NCI-H187 (cell line): ENCODE results near the gene SH3PXD2B.
"Not testable (repeated sequence)": the region's sequence is repeated elsewhere in the genome, so short reads cannot be mapped to it uniquely, and the experiment has no call there.

Source experiments
- DNase-seq, 2 experiments: peaks; one replicate each; lab custom pipeline; 2025; lab: John Stamatoyannopoulos, UW

The SH3PXD2B gene

GRCh38 chr5:172294831-172295230 lies 159.5 kb downstream of the SH3PXD2B start:
- DNase-seq: no peak

- DNase-seq: no peak
Observed at GRCh38 chr5:172293745-172294342, 160.5 kb downstream of the SH3PXD2B start.

- DNase-seq: peak; percentile 14 to 19
Observed at GRCh38 chr5:172293054-172293744, 161.1 kb downstream of the SH3PXD2B start.

- DNase-seq: not testable (repeated sequence)
Observed at GRCh38 chr5:172291837-172292236, 162.5 kb downstream of the SH3PXD2B start.

- no peak for DNase-seq
Observed at GRCh38 chr5:172288465-172288864, 165.9 kb downstream of the SH3PXD2B start.

GRCh38 chr5:172287140-172287539 lies 167.2 kb downstream of the SH3PXD2B start:
- not testable (repeated sequence) for DNase-seq

GRCh38 chr5:172285226-172286143 lies 168.8 kb downstream of the SH3PXD2B start:
- DNase-seq: no peak

- DNase-seq: no peak
Observed at GRCh38 chr5:172284611-172284980, 169.7 kb downstream of the SH3PXD2B start.

GRCh38 chr5:172283862-172284610 lies 170.3 kb downstream of the SH3PXD2B start:
- DNase-seq: peak; percentile 53 to 56

- peak; percentile 43 to 58 for DNase-seq
Observed at GRCh38 chr5:172283020-172283861, 171.1 kb downstream of the SH3PXD2B start, which contains the start of gene UBTD2. TSS of gene UBTD2 (minus strand) at chr5:172283764. CDS start at chr5:172283665, 99 bp downstream.

GRCh38 chr5:172282272-172283019 lies 171.9 kb downstream of the SH3PXD2B start:
- no peak for DNase-seq

GRCh38 chr5:172281346-172281745 lies 173.0 kb downstream of the SH3PXD2B start:
- no peak for DNase-seq

- DNase-seq: no peak
Observed at GRCh38 chr5:172280929-172281328, 173.4 kb downstream of the SH3PXD2B start.

- no peak for DNase-seq
Observed at GRCh38 chr5:172280317-172280716, 174.0 kb downstream of the SH3PXD2B start.

- no peak for DNase-seq
Observed at GRCh38 chr5:172278356-172278755, 176.0 kb downstream of the SH3PXD2B start.

GRCh38 chr5:172276214-172276613 lies 178.1 kb downstream of the SH3PXD2B start:
- no peak for DNase-seq
